NCI-H460 (cell line): ENCODE results near the gene CNTN2. TPM values are rescaled to one million over a fixed set of nuclear protein-coding genes. Genes with fewer than 3 reads are reported as not detected.

ENCODE experiments used
- DNase-seq: peaks from one replicate; pipeline ENCODE4 v3.0.0-alpha.2; 2016; ENCODE audit warnings: low read depth; ENCODE audit errors: extremely low read depth
- total RNA-seq: library from RNA; depleted of rRNA; stranded (reverse); fragments of >200 nt; shearing (Covaris generic); gene quantifications from 2 replicates; pipeline ENCODE4 v1.2.3, GENCODE V29; 2014; rRNA removed

CNTN2 gene
- total RNA-seq, 1 experiment from 2014 or later, result not detected

- no peak for DNase-seq
These were observed 66.3 kb downstream of the CNTN2 start for GRCh38 chr1:205109269-205109668.

GRCh38 chr1:205109711-205110110, 66.7 kb downstream of the CNTN2 start:
- no peak for DNase-seq

GRCh38 chr1:205111354-205111753, 68.3 kb downstream of the CNTN2 start:
- no peak for DNase-seq

- no peak for DNase-seq
These were observed 75.7 kb downstream of the CNTN2 start for GRCh38 chr1:205118752-205119151.

GRCh38 chr1:205121660-205122488, 78.9 kb downstream of the CNTN2 start, which contains the start of gene RBBP5:
Gene RBBP5, minus strand, starts transcription at chr1:205121978. Its CDS starts 105 bp downstream, at chr1:205121873.
- peak; percentile 99 for DNase-seq

GRCh38 chr1:205122489-205122882, 79.5 kb downstream of the CNTN2 start:
- no peak for DNase-seq

GRCh38 chr1:205124726-205125125, 81.7 kb downstream of the CNTN2 start:
- no peak for DNase-seq

GRCh38 chr1:205127646-205128045, 84.6 kb downstream of the CNTN2 start:
- no peak for DNase-seq

Other genes with a start within 250 kb of the CNTN2 start
- gene NFASC, start 172.3 kb upstream of the CNTN2 start, total RNA-seq, result 0.12 and 0.52 TPM in 2 replicates
- 4.5 and 6.0 TPM in 2 replicates for gene TMEM81, start 41.2 kb downstream of the CNTN2 start, total RNA-seq
- 24.7 and 29.5 TPM in 2 replicates for gene RBBP5, start 78.8 kb downstream of the CNTN2 start, total RNA-seq
- gene DSTYK, start 168.5 kb downstream of the CNTN2 start, total RNA-seq, result 14.2 and 14.6 TPM in 2 replicates
- 1.5 and 1.8 TPM in 2 replicates for gene TMCC2, start 184.7 kb downstream of the CNTN2 start, total RNA-seq